Measurements from ENCODE around the gene MYH13. TPM values are rescaled to one million over a fixed set of nuclear protein-coding genes. Genes with fewer than 3 reads are reported as not detected.

Gene MYH13
- total and polyA plus RNA-seq, 9 of the 15 experiments (the other 6 are each of a cell fraction or from before 2014, with no cell fraction given), result 0.01 TPM; not detected in 8

GRCh38 chr17:10264051-10264450 lies 108.8 kb downstream of the MYH13 start:
- H2AFZ ChIP-seq (ENCODE audit: low read depth, low read length), result no peak overlapping the region
- in situ Hi-C loops (cut with MboI) (no loop called here), intact Hi-C loops (cut with micrococcal nuclease) (no loop called here)
- no peaks in the 10 kb centered on the region for H3K79me2 ChIP-seq (ENCODE audit: control insufficient read depth, insufficient read depth, low read length)
- no TSS peak for BruUV-seq (replicated peaks)
- no peak for TF ChIP-seq FOXA1 (IDR thresholded peaks at IDR 0.05; ENCODE audit: borderline replicate concordance)
- no peaks in the 10 kb centered on the region for H3K27me3 ChIP-seq (ENCODE audit: control insufficient read depth in 2 of 2, insufficient read depth in 2 of 2, low read length in 2 of 2)
- H3K36me3 ChIP-seq (ENCODE audit: control insufficient read depth, insufficient read depth, low read length), result no peaks in the 10 kb centered on the region
- ChIA-PET CTCF (ENCODE audit: low intra/inter-chr PET ratio) (no interaction called here), POLR2A (no interaction called here)
- 0% methylated on average over 2 of the region's 2 CpGs for WGBS (ENCODE audit: insufficient coverage, low coverage, missing lambda C conversion rate)
- no peak overlapping the region for H3K27ac ChIP-seq (ENCODE audit: extremely low read depth, low read depth, low read length)
- H3K4me1 ChIP-seq (replicated peaks in 1 of 2; ENCODE audit: control insufficient read depth in 2 of 2, insufficient read depth in 2 of 2, low read length in 2 of 2), result no peaks in the 10 kb centered on the region
- ATAC-seq (no peak), FAIRE-seq (no peak), DNase-seq (ENCODE audit: extremely low read depth in 1 of 4, low spot score in 3 of 4) (no peak)
- H3K4me2 ChIP-seq (ENCODE audit: insufficient read depth, low read length), result no peak overlapping the region
- no peaks in the 10 kb centered on the region for H3K9me1 ChIP-seq (ENCODE audit: control insufficient read depth, insufficient read depth, low read length)
- no peaks in the 10 kb centered on the region for H4K20me1 ChIP-seq (replicated peaks; ENCODE audit: control insufficient read depth, insufficient read depth, low read length)
- no peaks in the 10 kb centered on the region for H3K9me3 ChIP-seq (replicated peaks; ENCODE audit: control insufficient read depth, insufficient read depth, low read depth, low read length)
- no peak overlapping the region for H3K4me3 ChIP-seq
- no peak overlapping the region for H3K9ac ChIP-seq (ENCODE audit: insufficient read depth in 1 of 2, low read depth in 2 of 2, low read length in 2 of 2)

GRCh38 chr17:10262451-10262850 lies 110.4 kb downstream of the MYH13 start:
- Histone ChIP-seq H3K9me1 (ENCODE audit: control insufficient read depth, insufficient read depth, low read length) (no peaks in the 10 kb centered on the region), H4K20me1 (replicated peaks; ENCODE audit: control insufficient read depth, insufficient read depth, low read length) (no peaks in the 10 kb centered on the region), H3K27ac (ENCODE audit: extremely low read depth, low read depth, low read length) (no peak overlapping the region), H3K4me1 (replicated peaks in 1 of 2; ENCODE audit: control insufficient read depth in 2 of 2, insufficient read depth in 2 of 2, low read length in 2 of 2) (no peaks in the 10 kb centered on the region), H3K27me3 (ENCODE audit: control insufficient read depth in 2 of 2, insufficient read depth in 2 of 2, low read length in 2 of 2) (no peaks in the 10 kb centered on the region), H3K36me3 (ENCODE audit: control insufficient read depth, insufficient read depth, low read length) (no peaks in the 10 kb centered on the region), H3K4me2 (ENCODE audit: insufficient read depth, low read length) (no peak overlapping the region), H3K4me3 (no peak overlapping the region), H3K9ac (ENCODE audit: insufficient read depth in 1 of 2, low read depth in 2 of 2, low read length in 2 of 2) (no peak overlapping the region), H3K9me3 (replicated peaks; ENCODE audit: control insufficient read depth, insufficient read depth, low read depth, low read length) (no peaks in the 10 kb centered on the region), H3K79me2 (ENCODE audit: control insufficient read depth, insufficient read depth, low read length) (no peaks in the 10 kb centered on the region), H2AFZ (ENCODE audit: low read depth, low read length) (no peak overlapping the region)
- ATAC-seq (no peak), DNase-seq (ENCODE audit: extremely low read depth in 1 of 4, low spot score in 3 of 4) (no peak), FAIRE-seq (no peak)
- no TSS peak for BruUV-seq (replicated peaks)
- in situ Hi-C loops (cut with MboI), result no loop called here
- 0% methylated on average over 1 of the region's 1 CpG for WGBS (ENCODE audit: insufficient coverage, low coverage, missing lambda C conversion rate)
- CTCF ChIA-PET (ENCODE audit: low intra/inter-chr PET ratio), result no interaction called here
- intact Hi-C loops (cut with micrococcal nuclease), result no loop called here
- POLR2A ChIA-PET, result no interaction called here
- TF ChIP-seq PTRF (tag; IDR thresholded peaks at IDR 0.05), result no peak
- no peak for TF ChIP-seq ZNF277 (CRISPR knock-in tag; IDR thresholded peaks at IDR 0.05; ENCODE audit: borderline replicate concordance)
- TF ChIP-seq DNMT1 (IDR thresholded peaks at IDR 0.05), result no peak
- no peak for TF ChIP-seq ZMIZ1 (IDR thresholded peaks at IDR 0.05; ENCODE audit: low read depth in 2 of 2, low read length in 2 of 2)
- no peak for TF ChIP-seq IRF2 (CRISPR knock-in tag; IDR thresholded peaks at IDR 0.05)
- no peak for TF ChIP-seq PHF21A (IDR thresholded peaks at IDR 0.05; ENCODE audit: borderline replicate concordance, low read depth)
- TF ChIP-seq CTCFL (IDR thresholded peaks at IDR 0.05; ENCODE audit: borderline replicate concordance, insufficient read depth, low read depth, low read length, poor library complexity, severe bottlenecking), result no peak
